OCI-LY3 (cell line): ENCODE results near the gene IL1RL1.

Source experiments
- H2AFZ ChIP-seq: fragments of 200-600, 300-600 bp; shearing (Covaris generic); 2 replicates; pipeline ENCODE4 v1.6.0; 2014; ENCODE audit warnings: antibody characterized with exemption, low read depth, low read length
- H3K27ac ChIP-seq: fragments of 200-600, 300-600 bp; sonication (generic); 2 replicates; pipeline ENCODE4 v1.5.1; 2014; ENCODE audit warnings: mild to moderate bottlenecking, low read length, moderate library complexity, mixed read lengths
- H3K27me3 ChIP-seq: fragments of 200-600, 300-600 bp; sonication (generic); 2 replicates; pipeline ENCODE4 v1.6.1; 2014; ENCODE audit warnings: low read depth, low read length, mixed read lengths
- H3K36me3 ChIP-seq: fragments of 200-600, 300-600 bp; sonication (generic); replicated peaks from 2 replicates; pipeline ENCODE3; 2014; ENCODE audit warnings: low read depth, low read length, mixed read lengths
- H3K4me1 ChIP-seq: fragments of 300-600, 200-600 bp; sonication (generic); 2 replicates; pipeline ENCODE4 v1.6.1; 2014; ENCODE audit warnings: low read length, mixed read lengths
- H3K4me2 ChIP-seq: fragments of 200-600, 300-600 bp; sonication (generic); 2 replicates; pipeline ENCODE4 v1.6.1; 2014; ENCODE audit warnings: low read length, mixed read lengths
- H3K4me3 ChIP-seq: fragments of 300-600, 200-600 bp; sonication (generic); 2 replicates; pipeline ENCODE4 v1.5.1; 2014; ENCODE audit warnings: antibody characterized with exemption, mild to moderate bottlenecking, low read length, moderate library complexity
- H3K79me2 ChIP-seq: fragments of 300-600, 200-600 bp; shearing (Covaris generic); 2 replicates; pipeline ENCODE4 v1.6.1; 2014; ENCODE audit warnings: mild to moderate bottlenecking, low read length, mixed read lengths
- H3K9ac ChIP-seq: fragments of 300-600, 200-600 bp; shearing (Covaris generic); 2 replicates; pipeline ENCODE4 v1.6.0; 2014; ENCODE audit warnings: mild to moderate bottlenecking, low read length, moderate library complexity
- H3K9me3 ChIP-seq: fragments of 200-600, 300-600 bp; shearing (Covaris generic); 2 replicates; pipeline ENCODE4 v1.6.1; 2014; ENCODE audit warnings: low read length, mixed read lengths; ENCODE audit not compliant: insufficient read depth
- H4K20me1 ChIP-seq: fragments of 200-600, 300-600 bp; sonication (generic); 2 replicates; pipeline ENCODE4 v1.6.1; 2016; ENCODE audit warnings: low read length, mixed read lengths; ENCODE audit not compliant: insufficient read depth
- EZH2phosphoT487 ChIP-seq: fragments of 200-600 bp; shearing (Covaris generic); IDR thresholded peaks from 2 replicates; pipeline ENCODE4 v1.6.1; 2018; ENCODE audit warnings: antibody characterized with exemption, mixed run types, low read depth
- TF ChIP-seq, protein P1 (sequence below): fragments of 200-600, 300-600 bp; sonication (generic); IDR thresholded peaks from 2 replicates; pipeline ENCODE4 v1.5.1; 2014; ENCODE audit warnings: antibody characterized with exemption, low read length, low read depth

The IL1RL1 gene

GRCh38 chr2:102376052-102376591 is 64.8 kb downstream of the IL1RL1 start:
- H3K4me1 ChIP-seq, result no peaks in the 10 kb centered on the region
- H4K20me1 ChIP-seq, result no peaks in the 10 kb centered on the region
- H3K9me3 ChIP-seq, result no peaks in the 10 kb centered on the region
- no peak overlapping the region for H3K4me3 ChIP-seq
- no peak overlapping the region for H2AFZ ChIP-seq
- H3K36me3 ChIP-seq, result peaks cover 7% of the 10 kb centered on the region
- TF ChIP-seq EZH2phosphoT487, result no peak
- TF ChIP-seq, protein P1, sequence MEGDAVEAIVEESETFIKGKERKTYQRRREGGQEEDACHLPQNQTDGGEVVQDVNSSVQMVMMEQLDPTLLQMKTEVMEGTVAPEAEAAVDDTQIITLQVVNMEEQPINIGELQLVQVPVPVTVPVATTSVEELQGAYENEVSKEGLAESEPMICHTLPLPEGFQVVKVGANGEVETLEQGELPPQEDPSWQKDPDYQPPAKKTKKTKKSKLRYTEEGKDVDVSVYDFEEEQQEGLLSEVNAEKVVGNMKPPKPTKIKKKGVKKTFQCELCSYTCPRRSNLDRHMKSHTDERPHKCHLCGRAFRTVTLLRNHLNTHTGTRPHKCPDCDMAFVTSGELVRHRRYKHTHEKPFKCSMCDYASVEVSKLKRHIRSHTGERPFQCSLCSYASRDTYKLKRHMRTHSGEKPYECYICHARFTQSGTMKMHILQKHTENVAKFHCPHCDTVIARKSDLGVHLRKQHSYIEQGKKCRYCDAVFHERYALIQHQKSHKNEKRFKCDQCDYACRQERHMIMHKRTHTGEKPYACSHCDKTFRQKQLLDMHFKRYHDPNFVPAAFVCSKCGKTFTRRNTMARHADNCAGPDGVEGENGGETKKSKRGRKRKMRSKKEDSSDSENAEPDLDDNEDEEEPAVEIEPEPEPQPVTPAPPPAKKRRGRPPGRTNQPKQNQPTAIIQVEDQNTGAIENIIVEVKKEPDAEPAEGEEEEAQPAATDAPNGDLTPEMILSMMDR, result no peak
- H3K9ac ChIP-seq, result no peak overlapping the region
- H3K27me3 ChIP-seq, result no peaks in the 10 kb centered on the region
- no peaks in the 10 kb centered on the region for H3K79me2 ChIP-seq
- H3K4me2 ChIP-seq, result no peak overlapping the region
- H3K27ac ChIP-seq, result no peak overlapping the region

DNA sequence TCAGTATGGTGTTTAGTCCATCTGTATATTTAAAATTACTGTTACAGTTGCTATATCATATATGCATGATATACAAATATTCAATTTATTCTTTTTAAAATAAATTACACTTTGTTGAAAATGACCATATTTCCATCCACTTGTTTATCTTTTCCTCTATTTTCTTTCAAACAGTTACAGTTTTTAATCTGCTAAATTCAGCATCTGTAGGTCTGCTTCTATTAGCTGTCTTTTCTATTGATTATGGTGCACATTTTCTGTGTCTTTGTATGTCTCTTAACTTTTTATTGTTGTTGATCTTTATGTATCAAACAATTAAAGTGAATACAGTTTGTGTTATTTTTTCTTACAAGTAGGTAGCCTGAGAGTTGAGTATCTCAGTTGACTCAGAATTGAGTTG is 72.4 kb downstream of the IL1RL1 start:
- H3K79me2 ChIP-seq, result no peaks in the 10 kb centered on the region
- no peaks in the 10 kb centered on the region for H3K27me3 ChIP-seq
- no peak overlapping the region for H2AFZ ChIP-seq
- peaks cover 20% of the 10 kb centered on the region for H3K36me3 ChIP-seq
- H3K4me3 ChIP-seq, result no peak overlapping the region
- no peaks in the 10 kb centered on the region for H4K20me1 ChIP-seq
- no peak overlapping the region for H3K27ac ChIP-seq
- H3K4me1 ChIP-seq, result 0 out of 2 replicates have a peak, but pooled peaks cover 4% of the 10 kb centered on the region
- H3K9me3 ChIP-seq, result peaks cover 20% of the 10 kb centered on the region
- no peak overlapping the region for H3K9ac ChIP-seq
- no peak for TF ChIP-seq EZH2phosphoT487
- TF ChIP-seq, protein P1, result no peak
- H3K4me2 ChIP-seq, result no peak overlapping the region

DNA sequence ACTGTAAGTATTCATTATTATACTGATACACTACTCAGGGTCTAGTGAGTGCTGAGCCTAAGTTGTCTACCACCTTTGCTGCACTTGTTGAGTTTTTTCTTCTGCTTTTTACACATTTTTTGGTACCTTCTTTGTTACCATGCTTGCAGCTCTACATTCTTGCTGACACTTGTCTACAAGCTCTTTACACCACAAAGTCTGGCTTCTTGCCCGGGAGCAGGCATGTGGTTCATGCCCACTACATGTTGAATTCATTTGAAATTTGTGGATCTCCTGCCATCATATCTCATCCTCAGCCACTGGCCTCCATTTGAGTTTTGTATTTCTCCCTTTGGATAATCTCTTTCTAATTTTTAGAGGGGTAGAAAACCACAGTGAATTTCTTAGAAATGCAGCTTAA is 74.2 kb downstream of the IL1RL1 start:
- no peak for TF ChIP-seq EZH2phosphoT487
- TF ChIP-seq, protein P1, result no peak
- H3K36me3 ChIP-seq, result peaks cover 20% of the 10 kb centered on the region
- H3K4me2 ChIP-seq, result no peak overlapping the region

DNA sequence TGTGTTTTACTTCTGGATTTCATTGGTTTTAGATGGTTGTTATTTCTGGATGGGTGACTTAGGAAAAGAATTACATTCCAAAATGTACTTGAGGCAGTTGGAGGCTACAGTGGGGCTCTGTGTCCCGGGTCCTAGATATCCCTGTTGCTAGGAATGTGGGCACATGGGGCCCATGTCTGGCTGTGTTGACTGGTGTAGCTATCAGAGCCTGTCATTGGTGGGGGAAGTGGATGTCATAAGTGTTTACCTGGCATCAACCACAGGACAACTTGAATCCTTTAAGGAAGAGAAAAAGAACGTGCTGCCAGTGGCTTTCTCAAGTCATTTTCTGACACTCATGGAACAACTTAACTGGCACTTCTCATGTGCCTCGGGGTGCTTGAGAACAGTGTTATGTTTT is 74.6 kb downstream of the IL1RL1 start:
- Histone ChIP-seq H3K9ac (no peak overlapping the region), H3K27ac (no peak overlapping the region), H3K36me3 (peaks cover 20% of the 10 kb centered on the region), H3K4me1 (0 out of 2 replicates have a peak, but pooled peaks cover 4% of the 10 kb centered on the region), H3K27me3 (no peaks in the 10 kb centered on the region), H4K20me1 (no peaks in the 10 kb centered on the region), H3K79me2 (no peaks in the 10 kb centered on the region), H3K4me3 (no peak overlapping the region), H3K4me2 (no peak overlapping the region), H3K9me3 (peaks cover 20% of the 10 kb centered on the region), H2AFZ (no peak overlapping the region)
- TF ChIP-seq, protein P1, result no peak

More for the DNA sequence above, 74.2 kb downstream of the IL1RL1 start:
- H3K27ac ChIP-seq, result no peak overlapping the region
- no peak overlapping the region for H3K4me3 ChIP-seq
- 0 out of 2 replicates have a peak, but pooled peaks cover 4% of the 10 kb centered on the region for H3K4me1 ChIP-seq
- peaks cover 20% of the 10 kb centered on the region for H3K9me3 ChIP-seq
- H4K20me1 ChIP-seq, result no peaks in the 10 kb centered on the region
- no peaks in the 10 kb centered on the region for H3K79me2 ChIP-seq
- no peak overlapping the region for H2AFZ ChIP-seq
- no peaks in the 10 kb centered on the region for H3K27me3 ChIP-seq
- H3K9ac ChIP-seq, result no peak overlapping the region
